ENCODE data around the gene EVI2B.
"Not testable (repeated sequence)": the region's sequence is repeated elsewhere in the genome, so short reads cannot be mapped to it uniquely, and the experiment has no call there.

EVI2B gene

GRCh38 chr17:31313982-31314781 lies at the start of gene EVI2B:
Gene EVI2B, minus strand, starts transcription at chr17:31314054. Its CDS starts 8,445 bp downstream, at chr17:31305609.
- POLR2A ChIA-PET = no interaction called here

DNA sequence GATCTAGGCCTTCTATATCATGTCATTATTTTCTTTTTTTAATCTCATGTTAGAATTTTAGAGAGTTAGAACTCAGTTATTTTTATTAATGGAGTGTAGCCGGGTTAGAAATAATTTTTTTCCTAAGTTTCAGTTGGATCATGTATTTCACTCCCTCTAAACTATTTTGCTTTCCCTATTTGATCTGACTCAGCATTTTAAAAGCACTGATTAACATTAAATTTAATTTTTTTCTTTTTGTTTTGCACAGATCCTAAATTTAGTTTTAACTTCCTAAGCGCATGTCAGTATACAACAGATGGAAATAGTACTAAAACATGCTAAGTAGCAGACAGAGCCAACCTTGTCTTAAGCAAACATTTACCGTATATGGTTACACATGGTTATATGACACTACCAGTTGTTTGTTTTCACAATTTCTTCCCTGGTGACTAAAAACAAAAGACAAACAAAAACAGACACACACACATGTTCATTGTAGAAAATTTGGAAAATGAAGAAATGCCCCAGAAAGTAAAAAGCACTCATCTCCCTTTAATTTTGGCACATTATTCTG lies 44.1 kb upstream of the EVI2B start:
- POLR2A ChIA-PET = no interaction called here
- TF ChIP-seq CTCF (IDR thresholded peaks at IDR 0.05; ENCODE audit: insufficient read depth, low read length, missing control alignments) = no peak
- H3K4me3 ChIP-seq (ENCODE audit: low read depth, low read length) = no peak overlapping the region
- no peak for DNase-seq (ENCODE audit: low read depth, low spot score)
- CTCF ChIA-PET = no interaction called here

More at GRCh38 chr17:31313982-31314781, at the start of gene EVI2B:
- CTCF ChIA-PET = no interaction called here
- no peak for DNase-seq (ENCODE audit: low read depth, low spot score)
- TF ChIP-seq CTCF (IDR thresholded peaks at IDR 0.05; ENCODE audit: insufficient read depth, low read length, missing control alignments) = no peak
- no peak within 1 kb of the TSS for H3K4me3 ChIP-seq (ENCODE audit: low read depth, low read length)

DNA sequence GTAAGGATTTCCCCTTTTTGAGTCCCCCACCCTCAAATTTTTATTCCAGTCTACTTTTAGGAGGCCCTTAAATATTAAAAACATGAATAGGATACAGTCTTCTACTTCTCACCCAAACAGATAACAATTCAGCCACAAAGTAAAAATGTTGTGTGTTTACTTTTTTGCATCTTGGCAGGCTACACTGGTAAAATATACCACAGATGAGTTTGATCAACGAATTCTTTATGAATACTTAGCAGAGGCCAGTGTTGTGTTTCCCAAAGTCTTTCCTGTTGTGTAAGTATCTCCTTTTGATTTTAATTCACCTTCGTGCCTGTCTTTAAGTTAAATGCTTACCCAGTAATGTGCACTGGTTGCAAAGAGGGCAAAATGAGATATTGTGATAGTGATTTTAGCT lies 43.2 kb upstream of the EVI2B start:
- no peak overlapping the region for H3K4me3 ChIP-seq (ENCODE audit: low read depth, low read length)
- no peak for DNase-seq (ENCODE audit: low read depth, low spot score)
- no peak for TF ChIP-seq CTCF (IDR thresholded peaks at IDR 0.05; ENCODE audit: insufficient read depth, low read length, missing control alignments)
- ChIA-PET POLR2A (no interaction called here), CTCF (interaction anchor here (3.1 kb wide), 1 partner anchor 15 kb away, joined by 10 read pairs; no protein-coding TSS in a partner anchor)

DNA sequence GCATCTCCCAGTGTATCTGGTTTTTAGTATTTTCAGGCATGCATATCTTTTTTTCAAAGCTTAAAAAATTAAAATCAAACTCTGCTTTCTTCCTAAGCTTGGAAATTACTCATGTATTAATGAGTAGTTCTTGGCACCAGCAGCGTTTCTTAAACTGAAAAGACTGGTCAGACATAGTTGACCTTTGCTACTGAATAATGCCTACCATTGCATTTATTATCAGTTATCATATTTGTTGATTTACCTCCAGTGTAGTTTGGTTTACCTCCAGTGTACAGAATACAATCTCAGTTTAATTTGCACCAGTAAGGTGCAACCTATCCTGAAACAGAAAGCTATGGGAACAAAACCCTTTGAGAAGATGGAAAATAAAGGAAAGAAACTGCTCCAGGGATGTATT lies 42.1 kb upstream of the EVI2B start:
- H3K4me3 ChIP-seq (ENCODE audit: low read depth, low read length) = no peak overlapping the region
- POLR2A ChIA-PET = no interaction called here
- TF ChIP-seq CTCF (IDR thresholded peaks at IDR 0.05; ENCODE audit: insufficient read depth, low read length, missing control alignments) = no peak
- CTCF ChIA-PET = interaction anchor here (1.4 to 3.1 kb wide), 2 partner anchors 11 to 17 kb away, joined by 6 to 10 read pairs; no protein-coding TSS in a partner anchor
- DNase-seq (ENCODE audit: low read depth, low spot score) = no peak

DNA sequence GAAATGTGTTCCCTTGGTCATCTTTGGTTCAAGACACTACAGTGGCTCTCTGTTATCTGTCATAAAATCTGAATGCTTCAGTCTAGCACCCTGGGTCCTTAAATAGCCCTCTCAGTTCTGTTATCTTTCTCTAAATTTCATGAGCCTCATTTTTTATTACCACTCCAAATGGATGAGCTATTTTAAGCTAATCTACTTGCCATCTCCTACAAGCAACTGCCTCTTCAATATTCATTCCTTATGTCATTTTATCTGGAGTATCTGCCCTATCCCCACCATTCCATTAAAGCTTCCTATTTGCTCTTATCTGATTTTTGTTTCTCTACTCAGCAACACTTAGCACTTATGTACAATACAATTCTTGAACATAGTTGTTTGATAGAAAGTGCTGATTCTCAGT lies 35.6 kb upstream of the EVI2B start:
- no peak for DNase-seq (ENCODE audit: low read depth, low spot score)
- CTCF ChIA-PET = interaction anchor here (1.0 kb wide), 1 partner anchor 15 kb away, joined by 3 read pairs; no protein-coding TSS in a partner anchor
- TF ChIP-seq CTCF (IDR thresholded peaks at IDR 0.05; ENCODE audit: insufficient read depth, low read length, missing control alignments) = no peak
- POLR2A ChIA-PET = no interaction called here
- no peak overlapping the region for H3K4me3 ChIP-seq (ENCODE audit: low read depth, low read length)

- DNase-seq (ENCODE audit: low read depth, low spot score); H3K4me3 ChIP-seq (ENCODE audit: low read depth, low read length); CTCF ChIA-PET; POLR2A ChIA-PET: not testable (repeated sequence)
Observed at GRCh38 chr17:31345191-31345747, 31.4 kb upstream of the EVI2B start.
